Breast epithelium (tissue), 4 donors: ENCODE data around the gene CCDC34. TPM values are rescaled to one million over a fixed set of nuclear protein-coding genes. Genes with fewer than 3 reads are reported as not detected.

Experiments
- DNase-seq, 2 donors: peaks; one replicate each; pipeline ENCODE4 v3.0.0-alpha.2; 2019; ENCODE audit warnings: low spot score in 2 of 2
- H3K27ac ChIP-seq, 2 donors: fragments of 200-600 bp; sonication (generic) in 1 of 2; one replicate each; pipeline ENCODE4 v1.5.1; 2016 to 2019; ENCODE audit warnings: mild to moderate bottlenecking in 1 of 2
- H3K27me3 ChIP-seq, 2 donors: fragments of 200-600 bp; sonication (generic) in 1 of 2; one replicate each; pipeline versions ENCODE4 v1.5.1 to v1.6.0; 2017 to 2019; ENCODE audit warnings: control low read depth in 1 of 2, mild to moderate bottlenecking in 1 of 2
- H3K36me3 ChIP-seq: fragments of 200-600 bp; one replicate; pipeline ENCODE4 v1.5.1; 2019
- H3K4me1 ChIP-seq, 2 donors: fragments of 200-600 bp; sonication (generic); one replicate each; pipeline ENCODE4 v1.5.1; 2016 to 2019; ENCODE audit warnings: control low read depth in 1 of 2
- H3K4me3 ChIP-seq, 3 donors: fragments of 200-600 bp; sonication (generic); 1 replicate in 2 of 3; 2 replicates in 1 of 3; pipeline ENCODE4 v1.5.1; 2016 to 2019; ENCODE audit warnings: mild to moderate bottlenecking in 3 of 3, moderate library complexity in 2 of 3
- H3K9me3 ChIP-seq, 2 donors: fragments of 200-600 bp; sonication (generic) in 1 of 2; one replicate each; pipeline ENCODE4 v1.5.1; 2016 to 2019; ENCODE audit warnings: control low read depth in 1 of 2
- CTCF ChIP-seq, 3 donors: fragments of 450-650 bp; IDR thresholded peaks; one replicate each; pipeline ENCODE4 v1.5.1; 2016 to 2017; ENCODE audit warnings: antibody characterized with exemption in 3 of 3, mild to moderate bottlenecking in 3 of 3, moderate library complexity in 3 of 3
- POLR2A ChIP-seq: fragments of 450-650 bp; IDR thresholded peaks from one replicate; pipeline ENCODE4 v1.6.1; 2016; ENCODE audit warnings: antibody characterized with exemption, mild to moderate bottlenecking, moderate library complexity
- POLR2AphosphoS5 ChIP-seq, 3 donors: sonication (generic); formaldehyde crosslinking; IDR thresholded peaks; one replicate each; pipeline ENCODE4 v1.6.1; 2017; ENCODE audit warnings: antibody characterized with exemption in 3 of 3
- intact Hi-C: fragments of 100-400 bp; cut with DNase I; formaldehyde crosslinking; loops from one replicate; pipeline ENCODE4 v1.15.1; 2023; ENCODE audit warnings: low total_unique reads
- total RNA-seq, 3 donors: library from RNA; depleted of rRNA; stranded (reverse); fragments of >200 nt; gene quantifications; one replicate each; pipeline ENCODE4 v1.1.0, GENCODE V29; 2016

Gene CCDC34
- total RNA-seq, 3 donors from 2014 or later: 2.2 to 9.7 (median 4.9) TPM

GRCh38 chr11:27388001-27388400 is 25.0 kb upstream of the CCDC34 start:
- DNase-seq: no peak
- intact Hi-C loops: no loop called here
- Histone ChIP-seq H3K27me3 (no peaks in the 10 kb centered on the region), H3K4me1 (no peaks in the 10 kb centered on the region), H3K27ac (no peak overlapping the region), H3K4me3 (no peak overlapping the region), H3K36me3 (no peaks in the 10 kb centered on the region), H3K9me3 (no peaks in the 10 kb centered on the region)
- no peak for TF ChIP-seq POLR2A
- TF ChIP-seq CTCF (IDR thresholded peaks at IDR 0.05): no peak
- TF ChIP-seq POLR2AphosphoS5 (IDR thresholded peaks at IDR 0.05): no peak

GRCh38 chr11:27387362-27387761 is 24.3 kb upstream of the CCDC34 start:
- H3K27me3 ChIP-seq: no peaks in the 10 kb centered on the region
- H3K9me3 ChIP-seq: no peaks in the 10 kb centered on the region
- no peak for TF ChIP-seq POLR2AphosphoS5 (IDR thresholded peaks at IDR 0.05)
- TF ChIP-seq CTCF (IDR thresholded peaks at IDR 0.05): no peak
- no peak for TF ChIP-seq POLR2A
- H3K27ac ChIP-seq: no peak overlapping the region
- intact Hi-C loops: no loop called here
- no peak for DNase-seq
- H3K4me1 ChIP-seq: no peaks in the 10 kb centered on the region
- no peak overlapping the region for H3K4me3 ChIP-seq
- H3K36me3 ChIP-seq: no peaks in the 10 kb centered on the region

- no peak for DNase-seq
- no peak for TF ChIP-seq POLR2AphosphoS5 (IDR thresholded peaks at IDR 0.05)
- no peak for TF ChIP-seq POLR2A
- no peak for TF ChIP-seq CTCF (IDR thresholded peaks at IDR 0.05)
- Histone ChIP-seq H3K27ac (no peak overlapping the region), H3K27me3 (no peaks in the 10 kb centered on the region), H3K36me3 (no peaks in the 10 kb centered on the region), H3K9me3 (no peaks in the 10 kb centered on the region), H3K4me1 (no peaks in the 10 kb centered on the region), H3K4me3 (no peak overlapping the region)
- intact Hi-C loops: no loop called here
These were observed 23.3 kb upstream of the CCDC34 start for GRCh38 chr11:27386181-27386845.

- no peaks in the 10 kb centered on the region for H3K36me3 ChIP-seq
These were observed 22.2 kb upstream of the CCDC34 start for GRCh38 chr11:27385245-27385644.

More at GRCh38 chr11:27385245-27385644, 22.2 kb upstream of the CCDC34 start:
- no peak overlapping the region for H3K4me3 ChIP-seq
- no peak overlapping the region for H3K27ac ChIP-seq
- no peak for DNase-seq
- intact Hi-C loops: no loop called here
- H3K27me3 ChIP-seq: no peaks in the 10 kb centered on the region
- H3K9me3 ChIP-seq: no peaks in the 10 kb centered on the region
- H3K4me1 ChIP-seq: no peaks in the 10 kb centered on the region
- TF ChIP-seq CTCF (IDR thresholded peaks at IDR 0.05) (no peak), POLR2AphosphoS5 (IDR thresholded peaks at IDR 0.05) (no peak), POLR2A (no peak)
